ENCODE measurements around the gene NEB. TPM values are rescaled to one million over a fixed set of nuclear protein-coding genes. Genes with fewer than 3 reads are reported as not detected.

NEB gene
- total RNA-seq = 2,139 TPM

GRCh38 chr2:151733771-151734672 lies at the start of gene NEB:
TSS of gene NEB (minus strand) at chr2:151734476. CDS start at chr2:151733156, 1,320 bp downstream.
- peak; percentile 95 for DNase-seq

- no peak for DNase-seq
Observed at GRCh38 chr2:151783133-151783520, 48.9 kb upstream of the NEB start.

- no peak for DNase-seq
Observed at GRCh38 chr2:151782378-151783132, 48.3 kb upstream of the NEB start.

GRCh38 chr2:151781642-151782041 lies 47.4 kb upstream of the NEB start:
- no peak for DNase-seq

GRCh38 chr2:151780938-151781337 lies 46.7 kb upstream of the NEB start:
- no peak for DNase-seq

- DNase-seq = no peak
Observed at GRCh38 chr2:151777935-151778334, 43.7 kb upstream of the NEB start.

GRCh38 chr2:151777487-151777886 lies 43.2 kb upstream of the NEB start:
- no peak for DNase-seq

- DNase-seq = no peak
Observed at GRCh38 chr2:151776367-151776766, 42.1 kb upstream of the NEB start.

GRCh38 chr2:151775057-151775740 lies 40.9 kb upstream of the NEB start:
- DNase-seq = no peak

GRCh38 chr2:151774506-151774905 lies 40.2 kb upstream of the NEB start:
- DNase-seq = no peak

GRCh38 chr2:151771599-151772358 lies 37.5 kb upstream of the NEB start:
- DNase-seq = peak; percentile 74

GRCh38 chr2:151770995-151771394 lies 36.7 kb upstream of the NEB start:
- no peak for DNase-seq

GRCh38 chr2:151769606-151770005 lies 35.3 kb upstream of the NEB start:
- no peak for DNase-seq

- no peak for DNase-seq
Observed at GRCh38 chr2:151767536-151767935, 33.3 kb upstream of the NEB start.

GRCh38 chr2:151766437-151767153 lies 32.3 kb upstream of the NEB start:
- no peak for DNase-seq

GRCh38 chr2:151765760-151766410 lies 31.6 kb upstream of the NEB start:
- no peak for DNase-seq

- no peak for DNase-seq
Observed at GRCh38 chr2:151762694-151763093, 28.4 kb upstream of the NEB start.

- DNase-seq = no peak
Observed at GRCh38 chr2:151761687-151762086, 27.4 kb upstream of the NEB start.

GRCh38 chr2:151761193-151761592 lies 26.9 kb upstream of the NEB start:
- no peak for DNase-seq

- no peak for DNase-seq
Observed at GRCh38 chr2:151760139-151760650, 25.9 kb upstream of the NEB start.

- DNase-seq = no peak
Observed at GRCh38 chr2:151758744-151759143, 24.5 kb upstream of the NEB start.

Data from tongue (tissue), 2 donors.